ENCODE measurements around the gene PCED1B.

The PCED1B gene

DNA sequence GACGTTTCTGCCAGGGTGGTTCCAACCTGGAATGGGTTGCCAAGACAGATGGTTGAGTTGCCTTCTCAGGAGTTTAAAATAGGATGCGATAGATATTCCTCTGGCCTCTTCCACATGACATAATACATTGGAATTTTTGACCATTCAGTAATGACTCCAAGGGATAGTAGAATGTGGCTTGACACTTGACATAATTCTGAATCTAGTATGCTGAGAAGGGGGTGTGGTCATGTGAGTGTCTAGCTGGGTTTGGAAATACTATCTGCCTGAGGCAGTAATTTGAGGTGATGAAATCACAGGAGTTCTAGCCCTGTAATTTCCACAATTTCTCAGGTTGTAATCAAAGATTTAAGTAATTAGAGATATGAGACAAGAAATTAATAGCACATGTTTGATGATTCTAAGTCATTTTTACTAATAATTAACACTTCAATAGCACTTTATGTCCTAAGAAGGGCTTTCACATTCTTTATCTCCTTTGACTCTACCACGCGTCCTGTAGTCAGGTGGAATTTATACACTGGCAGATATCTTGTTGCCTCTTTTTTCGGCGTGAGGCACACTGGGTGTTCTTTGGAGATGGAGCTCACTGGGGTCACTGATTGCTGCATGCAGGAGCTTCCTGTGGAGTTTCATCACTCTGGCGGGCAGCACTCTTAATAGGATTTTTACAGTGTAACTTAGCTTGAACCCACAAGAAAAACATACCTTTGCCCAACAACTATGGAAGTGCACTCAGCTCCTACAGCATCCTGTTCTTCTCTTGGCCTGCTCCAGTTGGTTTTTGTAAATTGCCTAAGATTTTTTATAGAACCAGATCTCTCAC is 3.6 kb downstream of the PCED1B start (continued):
- TF ChIP-seq, protein P1, sequence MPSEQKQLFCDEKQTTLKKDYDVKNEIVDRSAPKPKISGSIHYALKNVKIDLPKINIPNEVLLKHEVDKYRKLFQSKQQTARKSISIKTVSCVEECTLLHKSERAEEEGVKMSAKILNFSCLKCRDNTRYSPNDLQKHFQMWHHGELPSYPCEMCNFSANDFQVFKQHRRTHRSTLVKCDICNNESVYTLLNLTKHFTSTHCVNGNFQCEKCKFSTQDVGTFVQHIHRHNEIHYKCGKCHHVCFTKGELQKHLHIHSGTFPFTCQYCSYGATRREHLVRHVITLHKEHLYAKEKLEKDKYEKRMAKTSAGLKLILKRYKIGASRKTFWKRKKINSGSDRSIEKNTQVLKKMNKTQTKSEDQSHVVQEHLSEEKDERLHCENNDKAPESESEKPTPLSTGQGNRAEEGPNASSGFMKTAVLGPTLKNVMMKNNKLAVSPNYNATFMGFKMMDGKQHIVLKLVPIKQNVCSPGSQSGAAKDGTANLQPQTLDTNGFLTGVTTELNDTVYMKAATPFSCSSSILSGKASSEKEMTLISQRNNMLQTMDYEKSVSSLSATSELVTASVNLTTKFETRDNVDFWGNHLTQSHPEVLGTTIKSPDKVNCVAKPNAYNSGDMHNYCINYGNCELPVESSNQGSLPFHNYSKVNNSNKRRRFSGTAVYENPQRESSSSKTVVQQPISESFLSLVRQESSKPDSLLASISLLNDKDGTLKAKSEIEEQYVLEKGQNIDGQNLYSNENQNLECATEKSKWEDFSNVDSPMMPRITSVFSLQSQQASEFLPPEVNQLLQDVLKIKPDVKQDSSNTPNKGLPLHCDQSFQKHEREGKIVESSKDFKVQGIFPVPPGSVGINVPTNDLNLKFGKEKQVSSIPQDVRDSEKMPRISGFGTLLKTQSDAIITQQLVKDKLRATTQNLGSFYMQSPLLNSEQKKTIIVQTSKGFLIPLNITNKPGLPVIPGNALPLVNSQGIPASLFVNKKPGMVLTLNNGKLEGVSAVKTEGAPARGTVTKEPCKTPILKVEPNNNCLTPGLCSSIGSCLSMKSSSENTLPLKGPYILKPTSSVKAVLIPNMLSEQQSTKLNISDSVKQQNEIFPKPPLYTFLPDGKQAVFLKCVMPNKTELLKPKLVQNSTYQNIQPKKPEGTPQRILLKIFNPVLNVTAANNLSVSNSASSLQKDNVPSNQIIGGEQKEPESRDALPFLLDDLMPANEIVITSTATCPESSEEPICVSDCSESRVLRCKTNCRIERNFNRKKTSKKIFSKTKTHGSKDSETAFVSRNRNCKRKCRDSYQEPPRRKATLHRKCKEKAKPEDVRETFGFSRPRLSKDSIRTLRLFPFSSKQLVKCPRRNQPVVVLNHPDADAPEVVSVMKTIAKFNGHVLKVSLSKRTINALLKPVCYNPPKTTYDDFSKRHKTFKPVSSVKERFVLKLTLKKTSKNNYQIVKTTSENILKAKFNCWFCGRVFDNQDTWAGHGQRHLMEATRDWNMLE (tag by site-specific recombination; conservative IDR thresholded peaks at IDR 0.05; ENCODE audit: low read depth) = no peak
- TF ChIP-seq ZNF747 (tag by site-specific recombination; IDR thresholded peaks at IDR 0.05) = no peak
- TF ChIP-seq PRDM1 (tag by site-specific recombination; IDR thresholded peaks at IDR 0.05) = no peak
- TF ChIP-seq ZNF114 (tag by site-specific recombination; IDR thresholded peaks at IDR 0.05) = no peak
- no peak for TF ChIP-seq ZNF202 (tag by site-specific recombination; IDR thresholded peaks at IDR 0.05; ENCODE audit: borderline replicate concordance)
- no peak for TF ChIP-seq ZNF768 (tag by site-specific recombination; IDR thresholded peaks at IDR 0.05)
- TF ChIP-seq, protein P2, sequence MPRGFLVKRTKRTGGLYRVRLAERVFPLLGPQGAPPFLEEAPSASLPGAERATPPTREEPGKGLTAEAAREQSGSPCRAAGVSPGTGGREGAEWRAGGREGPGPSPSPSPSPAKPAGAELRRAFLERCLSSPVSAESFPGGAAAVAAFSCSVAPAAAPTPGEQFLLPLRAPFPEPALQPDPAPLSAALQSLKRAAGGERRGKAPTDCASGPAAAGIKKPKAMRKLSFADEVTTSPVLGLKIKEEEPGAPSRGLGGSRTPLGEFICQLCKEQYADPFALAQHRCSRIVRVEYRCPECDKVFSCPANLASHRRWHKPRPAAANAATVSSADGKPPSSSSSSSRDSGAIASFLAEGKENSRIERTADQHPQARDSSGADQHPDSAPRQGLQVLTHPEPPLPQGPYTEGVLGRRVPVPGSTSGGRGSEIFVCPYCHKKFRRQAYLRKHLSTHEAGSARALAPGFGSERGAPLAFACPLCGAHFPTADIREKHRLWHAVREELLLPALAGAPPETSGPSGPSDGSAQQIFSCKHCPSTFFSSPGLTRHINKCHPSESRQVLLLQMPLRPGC (tag by site-specific recombination; IDR thresholded peaks at IDR 0.05) = no peak
- TF ChIP-seq ZNF416 (tag by site-specific recombination; IDR thresholded peaks at IDR 0.05) = no peak
- TF ChIP-seq ZNF510 (tag by site-specific recombination; IDR thresholded peaks at IDR 0.05; ENCODE audit: insufficient replicate concordance) = no peak
- no peak for TF ChIP-seq ZNF140 (tag by site-specific recombination; IDR thresholded peaks at IDR 0.05)
- no peak for TF ChIP-seq ZNF791 (tag by site-specific recombination; IDR thresholded peaks at IDR 0.05)
- no peak for TF ChIP-seq ZNF514 (tag by site-specific recombination; IDR thresholded peaks at IDR 0.05)
- TF ChIP-seq ZNF843 (tag by site-specific recombination; IDR thresholded peaks at IDR 0.05) = no peak
- TF ChIP-seq, protein P3, sequence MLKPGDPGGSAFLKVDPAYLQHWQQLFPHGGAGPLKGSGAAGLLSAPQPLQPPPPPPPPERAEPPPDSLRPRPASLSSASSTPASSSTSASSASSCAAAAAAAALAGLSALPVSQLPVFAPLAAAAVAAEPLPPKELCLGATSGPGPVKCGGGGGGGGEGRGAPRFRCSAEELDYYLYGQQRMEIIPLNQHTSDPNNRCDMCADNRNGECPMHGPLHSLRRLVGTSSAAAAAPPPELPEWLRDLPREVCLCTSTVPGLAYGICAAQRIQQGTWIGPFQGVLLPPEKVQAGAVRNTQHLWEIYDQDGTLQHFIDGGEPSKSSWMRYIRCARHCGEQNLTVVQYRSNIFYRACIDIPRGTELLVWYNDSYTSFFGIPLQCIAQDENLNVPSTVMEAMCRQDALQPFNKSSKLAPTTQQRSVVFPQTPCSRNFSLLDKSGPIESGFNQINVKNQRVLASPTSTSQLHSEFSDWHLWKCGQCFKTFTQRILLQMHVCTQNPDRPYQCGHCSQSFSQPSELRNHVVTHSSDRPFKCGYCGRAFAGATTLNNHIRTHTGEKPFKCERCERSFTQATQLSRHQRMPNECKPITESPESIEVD (tag by site-specific recombination; IDR thresholded peaks at IDR 0.05) = peak; percentile 80
- no peak for TF ChIP-seq ZBTB7A (tag by site-specific recombination; IDR thresholded peaks at IDR 0.05; ENCODE audit: low read depth)
- no peak for TF ChIP-seq HOXC10 (CRISPR knock-in tag; IDR thresholded peaks at IDR 0.05)
- no peak for TF ChIP-seq HOXA7 (CRISPR knock-in tag; IDR thresholded peaks at IDR 0.05; ENCODE audit: borderline replicate concordance)
- TF ChIP-seq ZSCAN23 (tag by site-specific recombination; IDR thresholded peaks at IDR 0.05) = no peak
- TF ChIP-seq ZNF777 (tag by site-specific recombination; IDR thresholded peaks at IDR 0.05; ENCODE audit: borderline replicate concordance) = no peak
- no peak for TF ChIP-seq ZNF585B (tag by site-specific recombination; IDR thresholded peaks at IDR 0.05)
- TF ChIP-seq BCL11A (tag by site-specific recombination; IDR thresholded peaks at IDR 0.05; ENCODE audit: low read depth) = no peak
- no peak for TF ChIP-seq ZNF311 (tag by site-specific recombination; IDR thresholded peaks at IDR 0.05; ENCODE audit: borderline replicate concordance)
- TF ChIP-seq ZFHX2 (tag by site-specific recombination; conservative IDR thresholded peaks at IDR 0.05) = no peak
- peak; percentile 70 for TF ChIP-seq ZBTB17 (tag by site-specific recombination; IDR thresholded peaks at IDR 0.05)
- TF ChIP-seq REPIN1 (tag by site-specific recombination; IDR thresholded peaks at IDR 0.05; ENCODE audit: low read depth) = no peak
- no peak for TF ChIP-seq SP3 (tag by site-specific recombination; IDR thresholded peaks at IDR 0.05)
- TF ChIP-seq, protein P4, sequence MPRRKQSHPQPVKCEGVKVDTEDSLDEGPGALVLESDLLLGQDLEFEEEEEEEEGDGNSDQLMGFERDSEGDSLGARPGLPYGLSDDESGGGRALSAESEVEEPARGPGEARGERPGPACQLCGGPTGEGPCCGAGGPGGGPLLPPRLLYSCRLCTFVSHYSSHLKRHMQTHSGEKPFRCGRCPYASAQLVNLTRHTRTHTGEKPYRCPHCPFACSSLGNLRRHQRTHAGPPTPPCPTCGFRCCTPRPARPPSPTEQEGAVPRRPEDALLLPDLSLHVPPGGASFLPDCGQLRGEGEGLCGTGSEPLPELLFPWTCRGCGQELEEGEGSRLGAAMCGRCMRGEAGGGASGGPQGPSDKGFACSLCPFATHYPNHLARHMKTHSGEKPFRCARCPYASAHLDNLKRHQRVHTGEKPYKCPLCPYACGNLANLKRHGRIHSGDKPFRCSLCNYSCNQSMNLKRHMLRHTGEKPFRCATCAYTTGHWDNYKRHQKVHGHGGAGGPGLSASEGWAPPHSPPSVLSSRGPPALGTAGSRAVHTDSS (tag by site-specific recombination; IDR thresholded peaks at IDR 0.05) = no peak
- no peak for TF ChIP-seq ZNF146 (tag by site-specific recombination; IDR thresholded peaks at IDR 0.05)
- no peak for TF ChIP-seq ZNF426 (tag by site-specific recombination; IDR thresholded peaks at IDR 0.05)
- TF ChIP-seq FEZF1 (tag by site-specific recombination; IDR thresholded peaks at IDR 0.05) = peak; percentile 51
- TF ChIP-seq ZNF544 (tag by site-specific recombination; IDR thresholded peaks at IDR 0.05) = no peak
- TF ChIP-seq ZNF677 (tag by site-specific recombination; IDR thresholded peaks at IDR 0.05) = no peak

All from HEK293 (cell line).